ENCODE measurements around the gene PECR.

The PECR gene

DNA sequence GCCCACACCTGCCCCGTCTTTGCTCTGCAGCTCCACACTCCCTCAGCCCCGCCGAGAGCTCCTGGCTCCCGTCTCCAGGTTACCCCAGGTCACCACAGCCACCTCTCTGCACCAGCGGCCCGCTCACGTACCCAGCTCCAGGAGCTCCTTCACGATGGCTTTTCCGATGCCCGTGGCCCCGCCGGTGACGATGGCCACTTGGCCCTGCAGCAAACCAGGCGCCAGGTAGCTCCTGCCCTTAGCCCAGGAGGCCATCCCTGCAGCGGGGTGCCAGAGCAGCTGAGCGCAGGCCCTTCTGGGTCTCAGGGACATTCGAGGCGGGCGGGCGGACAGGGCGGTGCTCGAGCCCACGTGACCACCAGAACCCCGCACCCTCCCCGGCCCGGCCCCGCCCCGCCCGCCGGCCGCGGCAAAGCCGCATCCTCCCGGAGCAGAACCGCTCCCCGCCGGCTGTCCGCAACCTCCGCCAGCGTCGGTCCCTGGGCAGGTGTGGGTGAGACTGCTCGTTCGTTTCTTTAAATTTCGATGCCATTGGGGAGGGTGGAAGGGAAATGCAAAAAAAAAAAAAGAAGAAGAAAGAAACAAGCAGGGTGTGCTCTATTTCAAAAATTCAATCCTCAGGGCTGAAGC, at the start of gene PECR, which contains the start of gene TMEM169:
PECR (minus strand) TSS at position 323 of the 630 bp plus-strand sequence; CDS start at position 255, 68 bp downstream.
TMEM169 (plus strand) TSS at position 433 of the 630 bp plus-strand sequence. CDS start 14,045 bp downstream, outside the sequence.
- DNase-seq: peak; percentile 80

DNA sequence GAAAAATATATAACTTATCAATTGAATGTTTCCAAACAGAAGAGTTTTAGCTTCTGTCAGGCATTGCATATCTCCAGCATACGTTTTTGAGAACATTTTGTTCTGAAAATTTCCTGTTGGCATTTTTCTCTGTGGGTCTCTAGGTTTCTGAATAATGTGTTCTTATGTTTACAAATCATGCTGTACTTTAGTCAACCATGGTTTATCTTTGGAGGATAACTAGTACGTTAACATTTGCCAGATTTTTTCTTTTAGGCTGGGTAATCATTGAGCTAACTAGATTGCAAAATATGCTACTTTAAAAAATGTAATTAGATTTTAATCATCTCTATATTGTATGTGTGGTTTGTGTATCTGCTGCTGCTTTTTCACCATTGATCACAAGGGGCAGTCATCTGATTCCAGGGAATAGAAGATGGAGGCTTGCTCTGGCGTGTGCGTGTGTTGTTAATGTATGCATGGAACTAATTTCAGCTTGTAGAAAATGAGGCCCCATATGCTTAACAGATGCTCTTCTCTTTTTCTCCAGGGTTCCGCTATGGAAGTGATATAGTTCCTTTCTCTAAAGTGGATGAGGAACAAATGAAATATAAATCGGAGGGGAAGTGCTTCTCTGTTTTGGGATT, 48.9 kb upstream of the PECR start:
- no peak for DNase-seq

DNA sequence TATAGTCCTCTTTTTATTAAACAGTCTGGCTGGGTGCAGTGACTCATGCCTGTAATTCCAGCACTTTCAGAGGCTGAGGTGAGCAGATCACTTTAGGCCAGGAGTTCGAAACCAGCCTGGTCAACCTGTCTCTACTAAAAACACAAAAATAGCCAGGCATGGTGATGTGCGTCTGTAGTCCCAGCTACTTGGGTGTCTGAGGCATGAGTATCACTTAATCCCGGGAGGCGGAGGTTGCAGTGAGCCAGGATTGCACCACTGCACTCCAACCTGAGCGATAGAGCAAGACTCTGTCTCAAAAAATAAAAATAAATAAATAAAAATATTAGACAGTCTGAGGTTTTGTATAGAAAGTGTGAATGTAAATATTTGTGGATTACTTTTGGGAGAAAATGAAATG, 45.3 kb upstream of the PECR start:
- no peak for DNase-seq

DNA sequence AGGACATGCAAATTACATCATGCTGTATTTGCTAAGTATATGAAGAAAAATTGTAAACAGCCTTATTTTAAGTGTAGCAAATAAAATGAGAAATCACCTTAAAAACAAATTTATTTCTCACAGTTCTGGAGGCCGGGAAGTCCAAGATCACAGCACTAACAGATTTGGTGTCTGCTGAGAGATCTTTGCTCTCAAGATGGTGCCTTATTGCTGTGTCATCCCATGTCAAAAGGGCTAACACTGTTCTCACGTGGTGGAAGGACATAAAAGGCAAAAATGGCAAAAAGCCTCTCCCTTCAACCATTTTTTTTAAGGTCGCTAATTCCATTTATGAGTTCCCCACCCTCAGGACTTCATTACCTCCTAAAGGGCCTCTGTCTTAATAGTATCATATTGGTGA, 39.6 kb upstream of the PECR start:
- DNase-seq: no peak

DNA sequence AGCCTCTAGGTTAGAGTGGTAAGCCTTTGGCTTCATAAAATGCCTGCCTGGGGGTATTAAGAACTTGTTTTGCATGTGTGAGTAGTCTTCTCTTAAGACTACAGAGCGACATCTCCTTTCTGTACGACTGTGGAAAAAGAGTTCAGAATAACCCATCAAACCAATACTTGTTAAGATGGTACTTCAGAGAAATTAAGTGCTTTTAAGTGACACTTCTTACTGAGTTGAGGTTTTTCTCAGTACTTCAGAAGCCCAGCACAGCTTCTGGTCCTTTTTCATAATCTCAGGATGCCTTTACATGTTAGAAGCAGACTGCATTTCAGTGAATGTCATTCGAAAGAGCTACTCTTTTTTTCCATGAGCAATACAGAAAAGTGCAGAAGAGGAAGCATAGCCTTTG, 38.4 kb upstream of the PECR start:
- DNase-seq: no peak

DNA sequence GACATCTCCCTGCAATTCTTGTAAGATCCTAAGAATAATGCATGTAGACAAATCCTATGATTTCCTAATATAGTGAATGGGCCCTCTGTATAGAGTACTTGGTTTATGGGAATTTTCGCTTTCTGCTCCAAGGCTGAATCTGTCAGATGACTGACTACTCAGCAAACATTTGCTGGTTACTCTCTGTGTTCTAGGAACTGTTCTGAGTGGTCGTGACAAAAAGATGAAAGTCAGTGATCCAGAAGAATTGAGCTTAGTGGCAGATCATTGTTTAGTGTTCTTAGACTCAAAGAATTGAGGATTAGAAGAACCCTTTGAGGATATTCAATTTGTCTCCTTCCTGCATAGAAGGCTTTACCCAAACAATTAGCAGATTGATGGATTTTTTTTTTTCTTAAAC, 37.5 kb upstream of the PECR start:
- DNase-seq: no peak

DNA sequence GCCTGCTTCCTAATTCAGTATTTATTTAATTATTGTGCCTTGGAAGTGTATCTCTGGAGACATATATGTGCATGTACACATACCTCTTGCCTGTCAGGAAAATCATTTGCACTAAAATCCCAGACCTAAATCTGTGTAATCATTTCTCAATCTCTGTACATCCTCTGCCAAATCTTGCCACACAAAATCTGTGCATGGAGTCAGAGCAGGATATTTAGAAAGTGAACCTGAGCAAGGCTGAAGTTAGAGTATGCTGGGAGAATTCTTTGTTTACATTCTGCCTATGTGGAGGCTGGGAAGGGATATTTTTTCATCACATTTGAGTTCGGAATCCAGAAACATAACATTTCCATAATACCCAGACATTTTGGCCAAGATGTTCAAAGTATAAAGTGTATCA, 36.9 kb upstream of the PECR start:
- DNase-seq: no peak

DNA sequence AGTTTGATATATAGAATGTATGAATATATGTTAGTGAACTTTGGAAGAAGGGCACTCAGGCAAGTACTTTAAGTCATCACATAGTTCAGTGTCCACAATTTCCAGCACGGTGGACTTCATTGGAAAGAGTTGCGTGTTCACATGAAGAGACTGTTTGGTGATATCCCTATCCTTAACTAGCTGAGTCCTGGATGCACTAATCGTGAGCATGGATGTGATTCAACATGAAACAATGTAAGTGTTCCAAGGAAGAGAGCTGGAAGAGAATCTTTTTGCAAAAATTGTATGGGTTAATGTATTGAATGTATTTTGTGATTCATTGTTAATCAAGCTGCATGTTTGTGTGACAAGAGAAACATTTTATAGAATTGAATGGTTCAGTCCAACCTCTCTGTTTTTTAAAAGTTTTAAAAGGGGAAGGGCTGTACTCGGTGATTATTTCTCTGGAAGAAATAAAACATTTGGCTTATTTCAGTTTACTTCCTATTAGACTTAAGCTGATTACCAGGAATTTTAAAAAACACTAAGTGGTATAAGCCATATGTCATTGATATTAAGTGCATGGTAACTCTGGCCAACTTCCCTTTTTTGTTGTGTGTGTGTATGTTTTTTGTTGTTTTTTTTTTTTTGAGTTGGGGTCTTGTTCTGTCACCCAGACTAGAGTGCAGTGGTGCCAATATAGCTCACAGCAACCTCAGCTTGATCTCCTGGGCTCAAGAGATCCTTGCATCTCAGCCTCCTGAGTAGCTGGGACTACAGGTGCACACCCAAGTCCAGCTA, 36.1 kb upstream of the PECR start:
- DNase-seq: no peak

DNA sequence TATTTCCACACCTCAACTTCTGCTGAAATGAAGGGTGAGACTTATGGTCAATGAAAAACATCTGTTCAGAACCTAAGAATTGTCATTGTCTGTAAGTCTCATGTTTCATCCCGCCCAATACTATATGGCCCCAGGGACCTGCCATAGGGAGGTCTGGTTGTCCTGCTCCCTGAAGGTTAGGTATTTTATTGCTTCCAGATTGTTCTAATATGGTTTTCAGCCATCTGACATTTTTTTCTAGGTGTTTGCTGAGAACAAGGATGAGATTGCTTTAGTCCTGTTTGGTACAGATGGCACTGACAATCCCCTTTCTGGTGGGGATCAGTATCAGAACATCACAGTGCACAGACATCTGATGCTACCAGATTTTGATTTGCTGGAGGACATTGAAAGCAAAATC, 34.8 kb upstream of the PECR start:
- no peak for DNase-seq

DNA sequence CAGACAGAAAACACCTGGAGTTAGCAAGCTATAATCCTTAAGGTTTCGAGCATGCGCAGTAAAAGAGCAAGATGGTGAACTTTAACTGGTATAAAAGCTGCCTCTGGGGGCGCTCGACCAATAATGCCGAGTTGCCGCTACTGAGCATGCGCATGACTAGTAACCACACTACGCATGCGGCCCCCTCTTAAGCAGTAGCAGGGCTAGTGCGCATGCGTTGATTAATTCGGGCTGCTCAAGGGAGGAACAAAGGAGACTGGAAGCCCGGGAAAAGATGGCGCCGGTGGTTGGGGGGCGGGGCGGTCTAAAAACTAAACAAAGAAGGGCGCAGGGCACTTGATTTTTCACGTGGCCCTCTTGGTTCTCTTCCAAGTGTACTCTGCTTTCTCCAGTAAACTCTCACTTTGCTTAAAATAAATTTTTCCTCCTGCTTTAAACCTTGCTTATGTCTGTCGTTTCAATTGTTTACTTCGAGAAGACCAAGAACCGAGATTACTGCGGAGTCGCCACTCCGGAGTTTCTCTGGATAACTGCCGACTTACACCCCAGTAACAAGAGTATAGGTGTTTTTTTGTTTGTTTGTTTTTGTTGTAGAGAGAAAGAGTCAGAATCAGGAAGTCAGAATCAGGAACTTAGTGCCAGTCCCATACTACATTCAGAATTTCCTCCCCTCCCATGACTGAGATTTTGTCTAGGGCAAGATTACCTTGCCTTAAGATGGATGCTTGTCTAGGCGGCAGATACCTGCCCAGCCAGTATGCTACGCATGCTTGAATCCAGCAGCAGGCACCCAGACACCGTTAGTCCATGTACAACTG, 33.3 kb upstream of the PECR start:
- DNase-seq: peak; percentile 95

DNA sequence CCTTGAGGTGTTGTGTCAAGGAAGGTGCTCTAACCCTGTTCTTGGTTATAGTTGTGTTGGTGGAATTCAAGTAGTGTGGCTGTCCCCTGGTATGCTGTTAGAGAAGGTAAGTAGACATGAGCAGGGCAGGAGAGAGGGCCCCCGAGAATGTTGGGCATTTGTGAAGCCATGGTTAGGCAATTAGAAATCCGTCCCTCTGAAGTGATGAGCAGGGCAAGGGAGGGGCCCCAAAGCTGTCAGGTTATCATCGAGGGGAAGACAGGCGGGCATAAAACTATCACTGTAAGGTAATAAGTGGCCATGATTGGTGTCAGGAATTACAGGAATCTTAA, 32.7 kb upstream of the PECR start:
- DNase-seq: no peak

DNA sequence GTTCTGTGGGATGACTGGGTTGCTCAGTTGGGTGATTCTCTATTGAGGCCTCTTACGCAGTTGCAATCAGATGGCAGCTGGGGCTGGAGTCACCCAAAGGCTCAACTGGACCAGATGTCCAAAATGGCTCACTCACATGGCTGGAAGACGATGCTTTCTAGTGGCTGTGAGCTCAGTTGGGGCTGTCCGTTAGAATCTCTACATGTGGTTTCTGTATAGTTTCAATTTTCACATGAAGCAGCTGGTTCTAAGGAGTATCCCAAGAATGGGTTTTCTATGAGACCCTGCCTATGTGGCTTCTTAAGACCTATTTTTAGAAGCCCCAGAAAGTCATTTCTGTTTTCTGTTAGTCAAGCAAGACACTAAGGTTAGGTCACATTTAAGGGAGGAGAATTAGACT, 32.0 kb upstream of the PECR start:
- DNase-seq: no peak

DNA sequence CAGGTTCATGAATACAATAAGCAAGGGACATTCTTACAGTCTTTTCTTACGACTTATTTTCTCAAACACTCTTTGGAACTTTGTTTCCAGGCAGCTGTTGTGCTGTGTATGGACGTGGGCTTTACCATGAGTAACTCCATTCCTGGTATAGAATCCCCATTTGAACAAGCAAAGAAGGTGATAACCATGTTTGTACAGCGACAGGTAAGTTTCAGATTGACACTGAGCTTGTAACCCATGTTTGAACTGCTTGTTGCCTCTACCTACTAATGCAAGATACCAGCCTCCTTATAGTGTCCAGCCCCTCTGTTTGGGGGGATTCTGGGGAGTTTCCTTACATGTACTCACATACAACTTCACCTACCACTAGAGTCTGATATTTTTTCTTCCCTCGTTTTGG, 31.3 kb upstream of the PECR start:
- DNase-seq: no peak

DNA sequence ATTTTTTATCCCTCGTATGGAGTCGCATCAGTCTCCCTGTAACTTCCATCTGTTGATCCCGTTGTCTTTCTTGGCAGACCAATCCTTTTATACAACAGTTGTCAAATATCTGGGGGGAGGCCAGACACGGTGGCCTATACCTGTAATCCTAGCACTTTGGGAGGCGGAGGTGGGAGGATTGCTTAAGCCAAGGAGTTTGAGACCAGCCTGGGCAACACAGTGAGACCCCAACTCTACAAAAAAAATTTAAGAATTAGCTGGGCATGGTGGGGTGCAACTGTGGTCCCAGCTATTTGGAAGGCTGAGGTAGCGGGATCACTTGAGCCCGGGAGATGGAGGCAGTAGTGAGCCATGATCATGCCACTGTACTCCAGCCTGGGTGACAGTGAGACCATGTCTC, 29.5 kb upstream of the PECR start:
- DNase-seq: no peak

DNA sequence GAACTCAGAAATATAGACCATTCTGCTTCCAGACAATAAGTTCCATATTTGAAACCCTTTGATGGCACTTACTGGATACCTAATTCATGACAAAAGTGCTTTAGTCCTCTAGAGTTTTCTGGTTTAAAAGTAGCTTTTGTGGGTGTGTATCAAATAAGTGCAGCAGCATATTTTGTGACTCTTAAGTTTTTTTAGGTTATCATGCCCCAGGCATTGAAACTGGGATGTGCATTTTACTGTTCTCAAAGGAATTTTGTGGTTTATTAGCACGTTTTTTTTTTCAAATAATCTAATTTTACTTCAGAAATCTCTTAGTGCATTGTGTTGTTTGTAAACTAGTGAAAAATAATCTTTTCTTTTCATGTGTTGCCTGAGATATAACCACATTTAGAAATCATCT, 29.0 kb upstream of the PECR start:
- DNase-seq: no peak

DNA sequence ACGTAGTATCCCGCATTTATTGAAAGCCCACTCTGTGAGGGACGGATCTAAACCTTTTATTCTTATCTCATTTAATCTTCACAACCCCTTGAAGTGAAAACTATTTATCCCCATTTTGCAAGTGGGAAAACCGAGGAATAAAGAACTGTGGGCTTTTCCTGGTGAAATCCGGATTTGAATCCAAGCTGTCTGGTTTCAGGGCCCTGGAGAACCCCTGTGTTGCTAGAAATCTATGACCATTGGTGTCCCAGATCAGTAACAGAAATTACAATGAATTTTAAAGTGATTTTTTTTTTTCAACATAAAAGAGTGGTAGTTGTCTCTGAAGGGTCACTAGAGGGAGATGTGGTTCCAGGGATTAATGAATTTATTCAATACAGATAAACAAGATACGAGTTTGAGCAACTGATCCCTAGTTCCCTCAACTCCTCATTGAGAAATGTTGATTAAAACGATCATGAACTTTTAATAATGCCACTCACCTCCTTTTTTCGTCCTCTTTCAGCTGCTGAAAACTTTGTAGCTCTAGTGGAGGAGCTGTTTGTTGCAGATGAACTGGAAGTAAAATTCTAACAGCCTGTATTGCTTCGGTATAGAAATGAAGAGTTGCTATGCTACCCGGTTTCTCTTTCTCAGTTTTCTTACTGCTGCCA, 28.5 kb upstream of the PECR start:
- DNase-seq: no peak

DNA sequence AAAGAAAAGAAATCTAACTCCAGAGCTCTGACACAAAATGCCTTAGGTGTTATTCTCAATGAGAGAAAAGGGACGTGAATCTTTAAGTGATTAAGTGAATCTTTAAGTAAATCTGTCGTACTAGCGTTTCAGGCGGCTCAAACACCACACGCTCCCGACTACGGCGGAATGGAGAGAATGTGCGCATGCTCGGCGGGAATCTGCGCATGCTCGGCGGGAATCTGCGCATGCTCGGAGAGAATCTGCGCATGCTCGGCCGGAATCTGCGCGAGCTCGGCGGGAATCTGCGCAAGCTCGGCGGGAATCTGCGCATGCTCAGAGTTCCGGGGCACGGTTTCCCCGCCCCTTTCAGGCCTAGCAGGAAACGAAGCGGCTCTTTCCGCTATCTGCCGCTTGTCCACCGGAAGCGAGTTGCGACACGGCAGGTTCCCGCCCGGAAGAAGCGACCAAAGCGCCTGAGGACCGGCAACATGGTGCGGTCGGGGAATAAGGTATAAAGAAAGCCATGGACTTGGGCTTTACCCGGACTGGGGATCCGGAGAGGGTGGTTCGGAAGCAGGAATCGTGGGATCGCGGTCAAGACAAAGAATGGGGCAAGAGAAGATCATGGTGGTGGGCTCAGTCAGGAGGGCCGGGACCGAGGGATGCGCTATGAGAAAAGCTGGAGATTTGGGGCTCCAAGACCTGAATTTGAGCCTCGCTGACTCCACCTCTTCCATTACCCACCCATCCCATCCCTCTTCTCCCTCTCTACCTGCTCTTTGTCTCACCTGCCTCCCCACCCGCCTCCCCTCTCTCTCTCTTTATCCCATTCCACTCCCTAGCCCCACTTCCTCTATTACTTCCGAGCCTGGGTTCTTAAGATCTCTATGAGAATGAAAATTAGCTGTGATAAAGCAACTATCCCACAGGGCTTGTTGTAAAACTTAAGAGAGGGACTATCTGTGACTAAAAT, 27.6 kb upstream of the PECR start, which contains the start of gene XRCC5:
XRCC5 (plus strand) TSS at position 382 of the 955 bp plus-strand sequence; CDS start at position 471, 89 bp downstream.
- DNase-seq: peak; percentile 98

DNA sequence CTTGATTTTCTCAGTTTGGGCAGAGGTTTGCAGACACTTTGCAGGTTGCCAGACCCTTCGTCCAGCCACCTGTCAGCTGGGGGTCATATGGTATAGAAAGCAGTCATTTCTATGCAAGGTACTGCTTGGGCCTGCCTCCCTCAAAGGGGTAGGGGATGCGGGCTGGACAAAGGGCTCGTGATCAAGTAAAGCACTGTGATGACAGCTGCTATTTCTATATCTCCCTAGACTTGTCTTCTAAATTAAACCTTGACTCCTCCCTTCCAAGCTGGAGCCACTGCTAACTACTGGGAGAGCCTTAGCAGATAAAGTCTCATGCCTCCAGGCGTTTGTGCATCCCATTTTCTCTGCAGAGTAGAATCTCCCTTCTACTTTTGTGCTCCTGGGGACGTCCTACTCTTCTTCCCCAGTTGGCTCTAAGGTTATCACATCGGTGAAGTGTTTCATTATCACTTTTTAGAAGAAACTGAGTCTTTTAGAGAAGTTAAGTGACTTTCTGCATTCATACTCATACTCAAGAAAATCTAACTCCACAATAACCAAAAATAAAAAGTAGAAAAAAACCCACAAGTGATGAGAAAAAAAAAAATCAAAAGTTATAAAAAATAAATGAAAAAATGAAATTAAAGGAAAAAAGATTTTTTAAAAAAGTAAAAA, 26.8 kb upstream of the PECR start:
- DNase-seq: no peak

DNA sequence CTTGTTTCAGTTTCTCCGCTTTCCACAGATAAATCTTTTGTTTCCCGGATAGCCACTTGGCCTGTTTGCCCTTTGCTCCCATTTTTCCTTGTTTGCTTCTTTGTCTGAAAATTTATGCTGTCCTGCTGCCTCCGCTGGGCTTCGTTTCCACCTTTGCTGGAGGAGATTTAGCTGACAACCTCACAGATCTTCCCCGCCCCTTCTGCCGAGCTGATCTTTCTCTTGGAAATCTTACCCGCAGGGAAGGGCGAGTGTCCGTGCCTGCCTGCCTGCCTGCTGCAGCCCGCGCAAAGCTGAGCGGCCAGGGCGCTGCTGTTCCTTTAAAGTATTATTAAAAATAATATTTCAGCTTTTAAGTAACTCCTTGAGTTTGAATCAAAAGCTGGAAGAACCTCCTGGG, 26.2 kb upstream of the PECR start:
- DNase-seq: no peak

DNA sequence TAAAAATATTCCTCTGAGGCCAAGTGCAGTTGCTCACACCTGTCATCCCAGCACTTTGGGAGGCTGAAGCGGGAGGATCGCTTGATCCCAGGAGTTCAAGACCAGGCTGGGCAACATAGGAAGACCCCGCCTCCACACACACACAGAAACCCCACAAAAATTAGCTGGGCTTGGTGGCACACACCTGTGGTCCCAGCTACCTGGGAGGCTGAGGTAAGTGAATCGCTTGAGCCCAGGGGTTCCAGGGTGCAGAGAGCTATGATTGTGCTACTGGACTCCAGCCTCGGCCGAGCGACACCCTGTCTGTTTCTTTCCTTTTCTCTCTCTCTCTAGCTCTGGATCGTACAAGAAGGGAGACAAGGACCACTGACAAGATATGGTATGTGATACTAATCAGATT, 25.7 kb upstream of the PECR start:
- DNase-seq: no peak

DNA sequence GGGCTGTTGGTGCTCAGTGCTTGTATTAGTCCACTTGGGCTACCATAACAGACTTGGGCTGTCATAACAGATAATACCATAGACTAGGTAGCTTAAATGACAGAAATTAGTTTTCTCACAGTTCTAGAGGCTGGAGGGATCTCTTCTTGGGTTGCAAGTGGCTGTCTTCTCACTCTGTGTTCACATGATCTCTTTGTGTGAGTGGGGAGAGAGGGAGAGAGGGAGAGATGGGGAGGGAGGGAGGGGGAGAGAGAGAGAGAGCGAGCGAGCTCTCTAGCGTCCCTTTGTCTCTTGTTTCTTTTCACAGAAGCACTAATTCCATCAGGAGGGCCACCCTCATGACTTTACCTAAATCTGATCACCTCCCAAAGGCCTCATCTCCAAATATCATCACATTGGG, 23.1 kb upstream of the PECR start:
- no peak for DNase-seq

All from activated naive CD4-positive, alpha-beta T cell treated with Interleukin-2 at 50 U/mL for 16 hours (primary cell).